HFFc6 (cell line): ENCODE measurements around the gene MSI2. TPM values are rescaled to one million over a fixed set of nuclear protein-coding genes. Genes with fewer than 3 reads are reported as not detected.

Experiments
- DNase-seq: peaks from one replicate; pipeline ENCODE4 v3.0.0-alpha.2; 2018
- H3K27ac Mint-ChIP-seq: 2 replicates; pipeline ENCODE4 v1.8.0; 2020; ENCODE audit warnings: mild to moderate bottlenecking, mixed read lengths
- H3K27me3 Mint-ChIP-seq: 2 replicates; pipeline ENCODE4 v1.8.0; 2021; ENCODE audit warnings: mild to moderate bottlenecking, moderate library complexity, mixed read lengths; ENCODE audit not compliant: insufficient read depth
- H3K36me3 Mint-ChIP-seq: 2 replicates; pipeline ENCODE4 v1.8.0; 2021; ENCODE audit warnings: low read depth, mixed read lengths
- H3K4me1 Mint-ChIP-seq: 2 replicates; pipeline ENCODE4 v1.8.0; 2020; ENCODE audit warnings: low read depth, mixed read lengths
- H3K4me3 Mint-ChIP-seq: 2 replicates; pipeline ENCODE4 v1.8.0; 2020; ENCODE audit warnings: mild to moderate bottlenecking, moderate library complexity, mixed read lengths
- H3K9me3 Mint-ChIP-seq: 2 replicates; pipeline ENCODE4 v1.8.0; 2020; ENCODE audit warnings: mild to moderate bottlenecking, mixed read lengths
- CTCF ChIP-seq: fragments of 200-600 bp; sonication (generic); IDR thresholded peaks from 2 replicates; pipeline ENCODE4 v1.5.0; 2021; ENCODE audit warnings: antibody characterized with exemption, mild to moderate bottlenecking
- total RNA-seq, 6 experiments: library from RNA; stranded (reverse); fragmentation: NEBNext Ultra II Directional; extraction: Animal tissue kit (Norgen Biotek cat#: 25700); gene quantifications; 2 replicates in 1 of 6; 3 replicates in 5 of 6; pipeline ENCODE4 v1.2.3, GENCODE V29; 2021

The MSI2 gene
- total RNA-seq, 6 experiments from 2014 or later = 53.5 to 71.7 (median 55.0) TPM

GRCh38 chr17:57370037-57370581, 113.8 kb downstream of the MSI2 start:
- no peaks in the 10 kb centered on the region; the same call in 1 of the 2 replicates for H3K27me3 Mint-ChIP-seq
- peak overlapping the region; percentile 90 for H3K27ac Mint-ChIP-seq
- peaks cover 57% of the 10 kb centered on the region for H3K4me1 Mint-ChIP-seq
- peak; percentile 64 for DNase-seq
- peaks cover 5% of the 10 kb centered on the region; the same call in 1 of the 2 replicates for H3K9me3 Mint-ChIP-seq
- H3K4me3 Mint-ChIP-seq = peak overlapping the region; percentile 39; the same call in 1 of the 2 replicates
- H3K36me3 Mint-ChIP-seq = peaks cover 18% of the 10 kb centered on the region
- TF ChIP-seq CTCF = no peak

- Mint-ChIP-seq H3K9me3 (peaks cover 5% of the 10 kb centered on the region; the same call in 1 of the 2 replicates), H3K27ac (peak overlapping the region; percentile 90), H3K27me3 (no peaks in the 10 kb centered on the region), H3K4me3 (no peak overlapping the region), H3K36me3 (peaks cover 18% of the 10 kb centered on the region), H3K4me1 (peaks cover 62% of the 10 kb centered on the region)
- no peak for DNase-seq
- no peak for TF ChIP-seq CTCF
Observed at GRCh38 chr17:57370619-57371018, 114.3 kb downstream of the MSI2 start.

- Mint-ChIP-seq H3K9me3 (peaks cover 5% of the 10 kb centered on the region; the same call in 1 of the 2 replicates), H3K36me3 (peaks cover 22% of the 10 kb centered on the region), H3K4me1 (peaks cover 52% of the 10 kb centered on the region), H3K27me3 (peaks cover under 1% of the 10 kb centered on the region; the same call in 1 of the 2 replicates), H3K4me3 (no peak overlapping the region), H3K27ac (no peak overlapping the region; the same call in 1 of the 2 replicates)
- no peak for DNase-seq
- TF ChIP-seq CTCF = no peak
Observed at GRCh38 chr17:57372156-57372555, 115.8 kb downstream of the MSI2 start.

GRCh38 chr17:57373048-57373447, 116.7 kb downstream of the MSI2 start:
- peaks cover 52% of the 10 kb centered on the region for H3K4me1 Mint-ChIP-seq

GRCh38 chr17:57373756-57374155, 117.4 kb downstream of the MSI2 start:
- Mint-ChIP-seq H3K27me3 (peaks cover 2% of the 10 kb centered on the region; the same call in 1 of the 2 replicates), H3K36me3 (peaks cover 22% of the 10 kb centered on the region), H3K4me1 (peaks cover 46% of the 10 kb centered on the region), H3K27ac (no peak overlapping the region), H3K4me3 (no peak overlapping the region), H3K9me3 (peaks cover 5% of the 10 kb centered on the region; the same call in 1 of the 2 replicates)
- no peak for TF ChIP-seq CTCF
- no peak for DNase-seq

More at GRCh38 chr17:57373048-57373447, 116.7 kb downstream of the MSI2 start:
- Mint-ChIP-seq H3K27me3 (peaks cover 2% of the 10 kb centered on the region; the same call in 1 of the 2 replicates), H3K27ac (no peak overlapping the region), H3K4me3 (no peak overlapping the region), H3K36me3 (peaks cover 22% of the 10 kb centered on the region), H3K9me3 (peaks cover 5% of the 10 kb centered on the region; the same call in 1 of the 2 replicates)
- DNase-seq = no peak
- no peak for TF ChIP-seq CTCF
